Natural killer cell treated with Interleukin-12 subunit alpha and Interleukin-12 subunit beta and Interleukin-15 and Interleukin-18, amount 100 ng/mL, for 72 hours (primary cell): ENCODE data around the gene TRAM2. TPM values are rescaled to one million over a fixed set of nuclear protein-coding genes. Genes with fewer than 3 reads are reported as not detected.

Source experiments
- ATAC-seq, 2 donors: fragments of 150-1000 bp; cut with Tn5 transposase in 1 of 2; sonication (Bioruptor Pico), chemical (Tn5 transposase) in 1 of 2; 2 replicates each; pipeline ENCODE4 v1.10.0; 2021
- DNase-seq: peaks from one replicate; pipeline ENCODE4 v3.0.0; 2022; ENCODE audit warnings: low spot score
- H3K27ac Mint-ChIP-seq, 2 donors: 1 replicate in 1 of 2; 2 replicates in 1 of 2; pipeline ENCODE4 v1.8.0; 2022; ENCODE audit warnings: mixed read lengths in 2 of 2, mild to moderate bottlenecking in 1 of 2, moderate library complexity in 1 of 2
- H3K27me3 Mint-ChIP-seq, 2 donors: 1 replicate in 1 of 2; 2 replicates in 1 of 2; pipeline ENCODE4 v1.8.0; 2022; ENCODE audit warnings: mixed read lengths in 2 of 2
- H3K36me3 Mint-ChIP-seq: one replicate; pipeline ENCODE4 v1.8.0; 2022; ENCODE audit warnings: mixed read lengths
- H3K4me1 Mint-ChIP-seq, 2 donors: 1 replicate in 1 of 2; 2 replicates in 1 of 2; pipeline ENCODE4 v1.8.0; 2022; ENCODE audit warnings: low read depth in 2 of 2, mixed read lengths in 2 of 2, mild to moderate bottlenecking in 1 of 2
- H3K4me3 Mint-ChIP-seq: one replicate; pipeline ENCODE4 v1.8.0; 2022; ENCODE audit warnings: mixed read lengths
- H3K9me3 Mint-ChIP-seq: 2 replicates; pipeline ENCODE4 v1.8.0; 2022; ENCODE audit warnings: mixed read lengths
- total RNA-seq, 2 donors: library from RNA; stranded (reverse); gene quantifications; one replicate each; pipeline ENCODE4 v1.2.3, GENCODE V29; 2022

The TRAM2 gene
- total RNA-seq, 2 donors from 2014 or later = 2.5 to 9.0 TPM

DNA sequence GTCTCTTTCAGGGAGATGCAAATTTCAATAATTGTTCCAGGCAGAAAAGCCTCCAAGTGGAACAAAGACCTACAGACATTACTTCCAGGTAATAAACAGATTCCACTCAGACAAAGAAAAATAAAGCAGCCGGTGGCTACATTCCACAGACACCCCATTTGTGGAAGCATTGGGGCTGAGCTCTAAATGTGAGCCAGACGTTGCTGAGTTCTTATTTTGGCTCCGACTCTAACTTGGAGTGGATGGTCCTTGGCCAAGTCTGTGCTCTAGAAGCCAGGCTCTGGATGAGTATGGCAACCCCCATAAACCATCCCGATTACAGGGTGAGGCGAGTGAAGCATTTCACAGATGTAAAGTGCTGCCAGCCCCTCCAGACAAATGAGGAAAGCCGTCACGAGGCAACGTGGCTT is 6.6 kb downstream of the TRAM2 start:
- DNase-seq = no peak
- no peak for ATAC-seq
- no peaks in the 10 kb centered on the region for H3K36me3 Mint-ChIP-seq
- no peaks in the 10 kb centered on the region for H3K27me3 Mint-ChIP-seq
- peaks cover 35 to 36% of the 10 kb centered on the region in 2 donors for H3K4me1 Mint-ChIP-seq
- H3K9me3 Mint-ChIP-seq = no peaks in the 10 kb centered on the region
- no peak overlapping the region for H3K4me3 Mint-ChIP-seq
- no peak overlapping the region for H3K27ac Mint-ChIP-seq

DNA sequence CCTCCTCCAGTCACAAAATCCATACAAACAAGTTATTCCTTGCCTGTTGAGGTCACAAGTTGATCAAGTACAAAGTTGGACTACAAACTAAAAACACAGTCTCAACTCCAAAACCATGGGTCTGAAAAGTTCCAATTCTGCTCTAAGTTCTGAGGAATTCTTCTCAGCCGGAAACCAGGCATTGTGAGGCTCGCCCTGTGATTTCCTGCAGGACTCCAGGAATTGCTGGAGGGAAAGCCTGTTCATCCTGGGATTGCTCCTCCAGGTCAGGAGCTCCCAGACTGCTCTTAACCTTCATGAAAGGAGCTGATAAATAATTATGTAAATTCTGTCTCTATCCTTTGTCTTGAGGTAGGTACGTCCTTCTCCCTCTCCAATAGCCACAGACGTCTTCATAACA is 8.5 kb downstream of the TRAM2 start:
- Mint-ChIP-seq H3K27me3 (no peaks in the 10 kb centered on the region), H3K27ac (peak overlapping the region in 1 of 2 donors; percentile 16), H3K4me1 (peaks cover 31% of the 10 kb centered on the region in 2 donors), H3K4me3 (no peak overlapping the region), H3K9me3 (no peaks in the 10 kb centered on the region), H3K36me3 (no peaks in the 10 kb centered on the region)
- ATAC-seq = no peak
- DNase-seq = no peak

DNA sequence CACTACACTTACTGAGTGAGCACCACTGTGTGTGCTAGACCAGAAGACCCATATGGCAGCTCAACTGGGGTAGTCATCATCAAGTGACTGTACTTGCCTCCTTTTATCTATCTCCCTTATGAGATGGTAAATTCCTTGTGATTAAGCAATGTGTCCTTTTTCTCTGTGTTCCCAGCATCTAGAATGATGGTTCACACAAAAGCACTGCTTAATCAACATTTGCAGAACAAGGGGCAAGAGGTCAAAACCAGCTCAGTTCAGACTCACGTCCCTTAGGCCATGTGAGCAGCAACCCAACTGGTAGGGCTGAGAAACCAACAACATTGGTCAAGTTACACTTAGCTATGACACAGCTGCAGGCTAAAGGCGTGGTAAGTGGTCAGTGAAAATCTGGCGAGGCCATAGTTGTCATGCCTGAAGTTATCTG is 10.0 kb downstream of the TRAM2 start:
- H3K36me3 Mint-ChIP-seq = no peaks in the 10 kb centered on the region
- H3K27ac Mint-ChIP-seq = no peak overlapping the region
- ATAC-seq = no peak

DNA sequence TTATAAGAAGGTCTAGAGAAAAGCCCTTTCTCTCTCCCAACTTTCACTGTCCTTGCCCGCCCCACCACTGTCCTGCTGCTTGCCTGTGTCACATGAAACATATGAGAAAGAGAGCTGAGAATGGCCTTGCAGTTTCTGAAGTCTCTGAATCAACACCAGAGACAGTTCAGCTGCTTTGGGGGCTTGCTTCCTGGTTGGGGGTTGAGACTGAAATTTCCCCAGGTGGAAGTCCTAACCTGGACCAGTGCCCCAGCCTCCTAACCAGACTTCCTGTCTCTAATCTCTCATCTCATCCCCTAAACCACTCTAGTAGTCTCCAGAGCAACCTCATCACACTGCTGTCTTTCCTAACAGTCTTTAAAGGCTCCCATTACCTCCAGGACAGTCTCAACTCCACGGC is 10.7 kb downstream of the TRAM2 start:
- no peak overlapping the region for H3K27ac Mint-ChIP-seq
- no peak overlapping the region for H3K4me3 Mint-ChIP-seq
- no peaks in the 10 kb centered on the region for H3K9me3 Mint-ChIP-seq
- DNase-seq (no peak), ATAC-seq (no peak)
- H3K27me3 Mint-ChIP-seq = no peaks in the 10 kb centered on the region
- no peaks in the 10 kb centered on the region for H3K36me3 Mint-ChIP-seq
- peaks cover 23 to 31% of the 10 kb centered on the region in 2 donors for H3K4me1 Mint-ChIP-seq

More for the DNA sequence above, 10.0 kb downstream of the TRAM2 start:
- peak overlapping the region; percentile 1 for H3K4me3 Mint-ChIP-seq
- no peaks in the 10 kb centered on the region for H3K27me3 Mint-ChIP-seq
- H3K4me1 Mint-ChIP-seq = peaks cover 25 to 31% of the 10 kb centered on the region in 2 donors
- no peaks in the 10 kb centered on the region for H3K9me3 Mint-ChIP-seq
- DNase-seq = no peak

DNA sequence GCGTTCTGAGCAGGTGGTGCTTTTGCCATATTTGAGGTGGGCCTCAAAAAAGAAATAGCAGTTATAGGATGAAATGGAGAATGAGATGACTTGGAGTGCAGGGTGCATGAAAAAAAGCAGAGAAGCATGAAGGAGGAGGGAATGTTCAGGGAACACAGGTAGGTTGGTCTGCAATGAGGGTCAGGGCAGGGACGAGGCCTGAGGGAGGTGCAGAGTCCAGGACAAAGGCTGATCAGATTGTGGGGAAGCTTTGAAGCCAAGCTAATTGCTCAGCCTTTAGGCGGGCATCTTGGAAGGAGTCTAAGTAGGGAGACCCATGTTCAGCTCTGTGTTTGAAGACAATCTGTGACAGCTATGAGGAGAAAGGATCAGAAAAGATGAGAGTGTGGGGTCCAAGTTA is 12.0 kb downstream of the TRAM2 start:
- H3K27me3 Mint-ChIP-seq = no peaks in the 10 kb centered on the region
- H3K4me3 Mint-ChIP-seq = no peak overlapping the region
- H3K4me1 Mint-ChIP-seq = peaks cover 20 to 31% of the 10 kb centered on the region in 2 donors
- no peaks in the 10 kb centered on the region for H3K36me3 Mint-ChIP-seq
- DNase-seq = no peak
- no peaks in the 10 kb centered on the region for H3K9me3 Mint-ChIP-seq
- ATAC-seq = no peak
- H3K27ac Mint-ChIP-seq = no peak overlapping the region

DNA sequence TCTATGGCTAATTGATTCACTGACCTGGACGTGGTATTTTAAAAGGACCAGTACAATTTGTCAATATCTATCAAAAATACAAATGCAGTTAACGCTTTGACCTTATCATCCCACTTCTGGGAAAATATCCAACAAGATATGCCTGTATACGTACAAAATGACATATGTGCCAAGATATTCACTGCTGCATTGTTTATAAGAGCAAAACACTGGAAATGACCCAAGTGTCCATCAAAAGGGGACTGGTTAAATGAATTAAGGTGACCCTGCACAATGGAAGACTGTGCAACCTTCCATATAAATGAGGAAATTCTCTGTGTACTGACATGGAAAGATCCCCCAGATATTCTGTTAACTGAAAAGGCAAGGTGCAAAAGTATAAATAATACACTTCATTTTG is 13.9 kb downstream of the TRAM2 start:
- no peaks in the 10 kb centered on the region for H3K9me3 Mint-ChIP-seq
- H3K27me3 Mint-ChIP-seq = no peaks in the 10 kb centered on the region
- no peak overlapping the region for H3K4me3 Mint-ChIP-seq
- H3K27ac Mint-ChIP-seq = no peak overlapping the region
- no peak for ATAC-seq
- no peak for DNase-seq
- no peaks in the 10 kb centered on the region for H3K36me3 Mint-ChIP-seq
- peaks cover 26 to 28% of the 10 kb centered on the region in 2 donors for H3K4me1 Mint-ChIP-seq

DNA sequence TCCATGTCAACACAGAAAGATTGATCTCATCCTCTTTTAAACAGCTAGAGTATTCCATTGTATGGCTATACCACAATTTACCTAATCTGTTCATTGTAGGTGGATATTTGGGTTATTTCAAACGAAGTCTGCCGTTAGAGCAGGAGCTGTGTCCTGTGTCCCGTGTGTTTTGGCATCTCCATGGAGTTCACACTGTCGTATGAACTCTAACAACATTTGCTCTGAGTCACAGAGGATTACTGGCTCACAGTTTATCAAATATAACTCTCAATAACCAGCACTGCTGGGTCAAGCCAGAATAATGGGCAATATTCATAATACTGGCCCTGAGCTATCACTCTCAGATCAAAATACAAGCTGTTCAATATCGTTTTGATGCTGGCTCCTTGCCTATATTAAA is 16.4 kb downstream of the TRAM2 start:
- no peak for DNase-seq
- no peaks in the 10 kb centered on the region for H3K9me3 Mint-ChIP-seq
- H3K36me3 Mint-ChIP-seq = no peaks in the 10 kb centered on the region
- H3K4me3 Mint-ChIP-seq = no peak overlapping the region
- H3K4me1 Mint-ChIP-seq = peaks cover 12 to 26% of the 10 kb centered on the region in 2 donors
- no peak overlapping the region for H3K27ac Mint-ChIP-seq
- no peak for ATAC-seq
- no peaks in the 10 kb centered on the region for H3K27me3 Mint-ChIP-seq

DNA sequence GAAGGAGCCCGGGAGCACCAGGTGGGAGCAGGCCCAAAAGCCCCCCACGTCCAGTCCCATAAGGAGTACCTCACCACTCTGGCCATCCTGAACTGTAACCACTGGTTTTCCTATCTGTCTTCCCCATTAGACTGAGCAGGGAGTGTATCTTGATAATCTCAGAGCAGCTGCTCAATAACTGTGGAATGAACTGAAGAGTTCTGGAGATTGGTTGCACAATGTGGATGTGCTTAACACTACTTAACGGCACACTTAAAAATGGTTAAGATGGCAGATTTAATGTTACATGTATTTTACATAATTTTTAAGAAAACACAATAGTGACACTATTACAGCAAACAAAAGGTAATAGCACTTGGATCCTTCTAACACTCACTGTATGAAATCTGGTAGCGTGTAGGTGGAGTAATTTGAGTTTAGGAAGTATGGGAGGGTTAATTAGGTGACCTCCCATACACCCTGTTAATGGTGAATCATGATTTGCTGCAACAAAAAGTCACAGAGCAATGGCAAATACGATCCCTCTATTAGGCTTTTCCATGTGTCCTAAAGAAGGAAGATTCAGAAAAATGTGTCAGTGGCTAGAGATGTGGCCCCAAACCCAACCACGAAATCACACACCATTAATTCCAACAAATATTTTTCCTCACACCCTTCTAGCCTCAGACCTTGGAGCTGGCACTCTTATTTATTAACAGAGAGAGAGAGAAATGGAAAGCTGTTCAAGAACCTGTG is 18.4 kb downstream of the TRAM2 start:
- H3K9me3 Mint-ChIP-seq = no peaks in the 10 kb centered on the region
- H3K27me3 Mint-ChIP-seq = no peaks in the 10 kb centered on the region
- DNase-seq = no peak
- no peak overlapping the region for H3K27ac Mint-ChIP-seq
- ATAC-seq = no peak
- no peaks in the 10 kb centered on the region for H3K36me3 Mint-ChIP-seq
- peaks cover 6 to 20% of the 10 kb centered on the region in 2 donors for H3K4me1 Mint-ChIP-seq
- no peak overlapping the region for H3K4me3 Mint-ChIP-seq

DNA sequence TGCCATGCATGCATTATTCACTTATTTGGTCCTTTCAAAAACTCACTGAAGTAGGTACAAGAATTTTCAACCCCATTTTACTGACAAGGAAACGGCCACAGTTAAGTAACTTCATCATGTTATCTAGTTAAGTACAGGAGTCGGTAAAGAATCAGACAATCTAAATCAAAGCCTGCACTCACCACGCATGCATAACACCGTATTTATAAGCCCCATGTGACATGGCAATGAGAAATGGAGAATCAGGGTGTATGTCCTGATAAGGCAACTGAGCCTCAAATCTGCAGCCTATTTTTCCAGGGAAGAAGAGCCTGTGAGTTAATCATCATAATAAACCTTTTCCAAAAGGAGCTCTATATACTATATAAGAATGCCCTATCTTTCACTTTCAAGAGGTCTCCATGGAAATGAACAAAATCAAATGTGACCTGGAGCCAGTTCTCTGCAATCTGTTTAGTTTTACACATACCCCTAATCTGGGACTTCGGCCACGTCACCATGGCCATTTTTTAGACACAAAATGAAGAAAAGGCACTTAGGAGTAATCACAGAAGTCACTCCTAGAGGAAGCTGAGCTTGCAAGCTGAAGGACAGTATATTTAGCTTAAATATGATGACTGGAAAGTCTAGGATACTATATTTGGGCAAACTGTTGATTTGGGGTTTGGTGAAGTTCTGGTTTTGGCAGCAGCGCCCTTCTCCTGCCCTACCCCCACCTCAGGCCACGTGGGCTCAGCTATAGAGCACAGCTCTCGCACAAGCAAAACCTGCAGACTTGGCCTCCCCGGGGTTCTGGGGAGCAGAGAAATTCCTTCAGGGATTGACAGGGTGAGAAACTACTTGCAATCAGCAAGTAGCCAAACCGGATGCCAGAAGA is 19.2 kb downstream of the TRAM2 start:
- no peak for ATAC-seq
- no peaks in the 10 kb centered on the region for H3K36me3 Mint-ChIP-seq
- no peak overlapping the region for H3K27ac Mint-ChIP-seq
- no peaks in the 10 kb centered on the region for H3K9me3 Mint-ChIP-seq
- H3K4me3 Mint-ChIP-seq = no peak overlapping the region
- H3K4me1 Mint-ChIP-seq = peaks cover 12 to 27% of the 10 kb centered on the region in 2 donors
- H3K27me3 Mint-ChIP-seq = no peaks in the 10 kb centered on the region
- no peak for DNase-seq

DNA sequence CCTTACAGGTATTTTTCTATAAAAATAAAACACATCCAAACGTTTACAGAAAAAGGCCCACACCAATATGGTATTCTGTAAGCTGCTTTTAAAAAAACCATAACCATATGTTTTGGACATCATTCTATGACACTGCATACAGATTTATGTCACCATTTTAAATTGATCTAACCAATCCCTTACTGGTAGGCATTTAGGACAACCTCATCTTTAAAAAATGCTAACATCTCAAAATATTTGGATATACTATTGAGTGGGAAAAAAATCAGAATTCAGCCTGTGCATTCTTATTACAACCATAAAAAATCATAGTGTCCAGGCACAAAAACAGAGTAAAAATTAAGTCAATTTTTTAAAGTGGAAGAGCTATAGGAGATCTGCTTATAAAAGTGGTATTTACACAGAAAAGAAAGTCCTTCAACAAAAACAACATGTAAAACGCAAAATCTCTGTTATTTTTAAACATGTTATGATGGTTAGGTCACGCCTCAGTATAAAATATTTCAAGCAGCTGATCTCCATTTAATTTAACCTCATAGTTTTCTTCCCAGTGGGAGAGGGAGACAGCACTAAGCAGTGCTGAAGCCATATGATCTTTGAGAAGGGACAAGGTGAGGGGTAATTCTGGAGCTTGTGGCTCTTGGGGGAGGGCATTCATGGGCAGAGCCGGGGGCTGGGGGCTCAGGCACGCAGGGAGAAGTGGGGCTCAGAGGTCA is 21.2 kb downstream of the TRAM2 start:
- ATAC-seq (no peak), DNase-seq (no peak)
- Mint-ChIP-seq H3K4me1 (peaks cover 19 to 38% of the 10 kb centered on the region in 2 donors), H3K36me3 (no peaks in the 10 kb centered on the region), H3K27me3 (no peaks in the 10 kb centered on the region), H3K27ac (no peak overlapping the region), H3K9me3 (no peaks in the 10 kb centered on the region), H3K4me3 (no peak overlapping the region)

DNA sequence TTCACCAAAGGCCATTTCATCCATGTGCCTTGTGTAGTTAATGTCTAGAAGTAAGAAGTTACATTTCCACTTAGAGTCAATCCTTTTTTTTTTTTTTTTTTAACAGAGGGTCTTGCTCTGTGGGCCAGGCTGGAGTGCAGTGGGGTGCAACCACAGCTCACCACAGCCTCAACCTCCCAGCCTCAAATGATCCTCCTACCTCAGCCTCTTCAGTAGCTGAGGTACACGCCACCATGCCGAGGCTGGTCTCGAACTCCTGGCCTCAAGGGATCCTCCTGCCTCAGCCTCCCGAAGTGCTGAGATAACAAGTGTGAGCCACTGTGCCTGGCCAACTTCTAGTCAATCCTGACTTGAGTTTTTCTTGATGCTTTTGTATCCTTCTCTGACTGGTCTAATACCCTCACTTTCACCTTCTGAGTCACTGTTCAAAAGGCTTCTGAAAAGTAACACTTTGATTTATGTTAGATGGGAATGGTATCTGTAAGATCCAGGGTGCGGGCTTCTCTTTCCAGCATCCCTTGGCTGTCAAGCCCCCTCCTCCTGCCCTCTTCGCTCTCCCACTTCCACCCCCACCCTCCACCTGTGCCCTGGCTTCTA is 22.1 kb downstream of the TRAM2 start:
- Mint-ChIP-seq H3K36me3 (no peaks in the 10 kb centered on the region), H3K4me3 (no peak overlapping the region), H3K27me3 (no peaks in the 10 kb centered on the region), H3K4me1 (peaks cover 24 to 44% of the 10 kb centered on the region in 2 donors), H3K9me3 (no peaks in the 10 kb centered on the region), H3K27ac (no peak overlapping the region)
- DNase-seq = no peak
- ATAC-seq = no peak

DNA sequence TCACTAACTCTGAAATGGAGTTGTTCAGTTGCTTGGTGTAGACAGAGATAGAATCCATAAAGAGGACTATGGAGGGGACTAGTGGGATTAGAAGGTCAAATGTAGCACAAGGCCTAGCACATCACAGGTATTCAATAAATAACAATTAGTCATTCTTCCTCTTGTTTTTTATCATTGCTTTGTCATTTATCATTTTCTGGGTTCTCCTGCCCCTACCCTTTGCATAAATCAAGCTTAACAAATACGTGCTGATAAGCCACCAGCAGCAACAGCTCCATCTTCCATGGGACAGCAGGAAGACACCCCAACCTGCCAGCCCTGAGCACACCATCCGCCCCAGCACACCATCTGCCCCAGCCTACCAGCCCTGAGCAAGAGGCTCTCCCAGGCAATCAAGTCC is 23.1 kb downstream of the TRAM2 start:
- Mint-ChIP-seq H3K27me3 (no peaks in the 10 kb centered on the region), H3K36me3 (no peaks in the 10 kb centered on the region), H3K4me3 (no peak overlapping the region), H3K9me3 (no peaks in the 10 kb centered on the region), H3K27ac (no peak overlapping the region), H3K4me1 (peaks cover 29 to 41% of the 10 kb centered on the region in 2 donors)
- ATAC-seq (no peak), DNase-seq (no peak)

DNA sequence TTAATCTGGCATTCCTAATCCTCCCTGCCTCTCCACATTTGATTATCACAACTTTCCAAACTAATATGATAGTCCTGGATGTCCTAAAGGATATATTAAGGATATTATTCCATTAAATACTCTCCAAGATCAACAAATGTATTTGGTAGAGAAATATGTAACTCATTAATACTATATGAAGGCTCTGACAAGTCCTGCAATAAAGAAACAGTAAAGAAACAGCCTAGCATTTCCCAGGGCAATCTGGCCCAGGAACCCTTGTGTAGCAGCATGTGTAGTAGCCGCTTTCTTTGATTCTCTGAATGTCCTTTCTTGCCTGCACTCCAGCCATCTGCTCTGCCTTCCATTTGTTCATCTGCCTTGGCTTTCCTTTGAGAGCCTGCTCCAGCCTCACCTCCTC is 23.7 kb downstream of the TRAM2 start:
- Mint-ChIP-seq H3K4me3 (no peak overlapping the region), H3K27ac (peak overlapping the region in 1 of 2 donors; percentile 34), H3K27me3 (no peaks in the 10 kb centered on the region), H3K36me3 (no peaks in the 10 kb centered on the region), H3K4me1 (peaks cover 32 to 42% of the 10 kb centered on the region in 2 donors), H3K9me3 (no peaks in the 10 kb centered on the region)
- DNase-seq = no peak
- no peak for ATAC-seq
